Right atrium auricular region (tissue), 2 donors: Measurements from ENCODE around the gene CDYL. TPM values are rescaled to one million over a fixed set of nuclear protein-coding genes. Genes with fewer than 3 reads are reported as not detected.
"Not testable (repeated sequence)": the region's sequence is repeated elsewhere in the genome, so short reads cannot be mapped to it uniquely, and the experiment has no call there.

Experiments
- DNase-seq: peaks from one replicate; pipeline ENCODE4 v3.0.0-alpha.2; 2019; ENCODE audit warnings: low spot score
- H3K27ac ChIP-seq, 2 donors: fragments of 200-600 bp; sonication (generic); 1 replicate in 1 of 2; 2 replicates in 1 of 2; pipeline ENCODE4 v1.5.1; 2016 to 2019
- H3K27me3 ChIP-seq, 2 donors: fragments of 200-600 bp; sonication (generic); one replicate each; pipeline versions ENCODE4 v1.5.1 to v1.6.0; 2017 to 2019
- H3K36me3 ChIP-seq: fragments of 200-600 bp; sonication (generic); one replicate; pipeline ENCODE4 v1.5.1; 2016
- H3K4me1 ChIP-seq, 2 donors: fragments of 200-600 bp; sonication (generic); one replicate each; pipeline versions ENCODE4 v1.5.1 to v1.6.0; 2017 to 2019
- H3K4me3 ChIP-seq, 2 donors: fragments of 200-600 bp; sonication (generic); 1 replicate in 1 of 2; 2 replicates in 1 of 2; pipeline ENCODE4 v1.5.1; 2017 to 2019; ENCODE audit warnings: mild to moderate bottlenecking in 1 of 2, moderate library complexity in 1 of 2
- H3K9me3 ChIP-seq, 2 donors: fragments of 200-600 bp; sonication (generic); one replicate each; pipeline ENCODE4 v1.5.1; 2019
- CTCF ChIP-seq, 2 donors: fragments of 200-600 bp; sonication (generic); IDR thresholded peaks; one replicate each; pipeline ENCODE4 v1.5.1; 2019; ENCODE audit warnings: antibody characterized with exemption in 2 of 2
- total RNA-seq, 2 donors: library from RNA; depleted of rRNA; stranded (reverse); fragments of >200 nt; gene quantifications; one replicate each; pipeline ENCODE4 v1.1.0, GENCODE V29; 2016

Gene CDYL
- total RNA-seq, 2 donors from 2014 or later, result 23.7 to 28.9 TPM

GRCh38 chr6:4861564-4861963, 85.4 kb downstream of the CDYL start:
- H3K27ac ChIP-seq, result no peak overlapping the region
- H3K36me3 ChIP-seq, result no peaks in the 10 kb centered on the region
- no peak overlapping the region for H3K4me3 ChIP-seq
- peaks cover 0 to 3% of the 10 kb centered on the region in 2 donors for H3K4me1 ChIP-seq
- TF ChIP-seq CTCF (IDR thresholded peaks at IDR 0.05), result no peak
- H3K27me3 ChIP-seq, result no peaks in the 10 kb centered on the region
- H3K9me3 ChIP-seq, result peaks cover 0 to 19% of the 10 kb centered on the region in 2 donors
- no peak for DNase-seq

DNA sequence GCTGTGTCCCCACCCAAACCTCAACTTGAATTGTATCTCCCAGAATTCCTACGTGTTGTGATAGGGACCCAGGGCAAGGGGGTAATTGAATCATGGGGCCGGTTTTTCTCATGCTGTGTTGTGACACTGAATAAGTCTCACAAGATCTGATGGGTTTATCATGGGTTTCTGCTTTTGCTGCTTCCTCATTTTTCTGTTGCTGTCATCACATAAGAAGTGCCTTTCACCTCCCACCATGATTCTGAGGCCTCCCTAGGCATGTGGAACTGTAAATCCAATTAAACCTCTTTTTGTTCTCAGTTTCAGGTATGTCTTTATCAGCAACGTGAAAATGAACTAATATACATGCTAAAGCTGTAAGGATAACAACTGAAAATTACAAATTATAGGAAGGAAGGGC, 88.3 kb downstream of the CDYL start:
- Histone ChIP-seq H3K36me3 (no peaks in the 10 kb centered on the region), H3K27ac (no peak overlapping the region), H3K27me3 (no peaks in the 10 kb centered on the region), H3K9me3 (peaks cover 5 to 34% of the 10 kb centered on the region in 2 donors), H3K4me3 (no peak overlapping the region), H3K4me1 (no peaks in the 10 kb centered on the region)
- no peak for DNase-seq
- no peak for TF ChIP-seq CTCF (IDR thresholded peaks at IDR 0.05)

- not testable (repeated sequence) for DNase-seq, H3K27me3 ChIP-seq, H3K36me3 ChIP-seq, H3K4me3 ChIP-seq, H3K4me1 ChIP-seq, H3K27ac ChIP-seq
- peaks cover 5 to 34% of the 10 kb centered on the region in 2 donors for H3K9me3 ChIP-seq
Observed at GRCh38 chr6:4865006-4865405, 88.8 kb downstream of the CDYL start.

DNA sequence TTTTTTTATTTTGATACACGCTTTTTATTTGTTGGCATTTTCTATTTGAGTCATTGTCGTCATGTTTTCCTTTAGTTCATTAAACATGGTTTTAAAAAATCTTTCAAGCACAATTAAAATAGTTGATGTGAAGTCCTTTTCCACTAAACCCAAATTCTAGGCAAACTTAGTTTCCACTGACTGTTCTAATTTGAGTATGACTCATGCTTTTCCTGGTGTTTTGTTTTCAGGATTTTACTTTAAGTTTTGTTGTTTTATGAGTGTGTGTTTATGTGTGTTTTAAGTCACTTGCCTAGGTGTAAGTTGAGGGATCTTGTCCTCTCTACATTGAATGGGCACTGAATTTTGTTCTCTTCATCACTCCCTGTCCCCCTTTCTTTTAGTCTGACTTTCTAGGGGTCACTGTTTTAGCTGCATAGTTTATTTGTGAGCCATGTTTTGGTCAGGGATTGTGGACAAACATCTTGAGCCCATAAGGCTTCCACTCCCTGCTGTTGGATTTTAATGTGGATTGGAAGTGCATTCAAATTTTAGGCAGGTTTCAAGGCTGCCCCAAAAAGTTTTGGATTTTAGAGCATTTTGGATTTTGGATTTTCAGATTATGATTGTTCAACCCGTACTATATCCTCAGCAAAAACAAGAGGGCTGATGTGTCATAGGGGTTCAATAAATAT, 94.8 kb downstream of the CDYL start:
- Histone ChIP-seq H3K9me3 (peaks cover 5 to 16% of the 10 kb centered on the region in 2 donors), H3K27ac (no peak overlapping the region), H3K4me3 (no peak overlapping the region), H3K27me3 (no peaks in the 10 kb centered on the region), H3K4me1 (peaks cover 0 to 4% of the 10 kb centered on the region in 2 donors), H3K36me3 (no peaks in the 10 kb centered on the region)
- DNase-seq, result no peak
- TF ChIP-seq CTCF (IDR thresholded peaks at IDR 0.05), result no peak

GRCh38 chr6:4871825-4872224, 95.6 kb downstream of the CDYL start:
- no peak for TF ChIP-seq CTCF (IDR thresholded peaks at IDR 0.05)
- no peaks in the 10 kb centered on the region for H3K27me3 ChIP-seq
- H3K36me3 ChIP-seq, result no peaks in the 10 kb centered on the region
- peaks cover 5 to 13% of the 10 kb centered on the region in 2 donors for H3K9me3 ChIP-seq
- H3K4me3 ChIP-seq, result no peak overlapping the region
- DNase-seq, result no peak
- no peak overlapping the region for H3K27ac ChIP-seq
- H3K4me1 ChIP-seq, result peaks cover 0 to 12% of the 10 kb centered on the region in 2 donors

DNA sequence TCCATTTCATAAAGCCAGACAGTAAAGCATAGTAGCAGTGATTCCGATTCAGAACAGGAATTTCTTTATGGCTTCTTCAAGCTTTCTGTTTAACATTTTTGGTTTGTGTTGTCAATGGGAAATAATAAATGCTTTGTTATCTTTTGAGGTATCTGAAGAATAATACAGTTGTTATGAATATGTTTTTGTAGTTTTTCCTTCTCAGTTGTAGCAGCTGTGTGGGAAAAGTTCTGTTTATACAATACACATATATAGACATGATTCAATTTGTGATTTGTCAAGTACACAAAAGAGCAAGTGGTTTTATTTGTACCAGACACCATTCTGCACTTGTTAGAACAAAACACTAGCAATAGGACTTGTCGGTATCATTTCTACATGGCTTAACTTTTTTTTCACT, 96.6 kb downstream of the CDYL start:
- TF ChIP-seq CTCF (IDR thresholded peaks at IDR 0.05), result no peak
- DNase-seq, result no peak
- H3K4me1 ChIP-seq, result peaks cover 0 to 15% of the 10 kb centered on the region in 2 donors

More for the DNA sequence above, 96.6 kb downstream of the CDYL start:
- Histone ChIP-seq H3K27me3 (no peaks in the 10 kb centered on the region), H3K9me3 (peaks cover 2 to 4% of the 10 kb centered on the region in 2 donors), H3K4me3 (no peak overlapping the region), H3K27ac (no peak overlapping the region), H3K36me3 (no peaks in the 10 kb centered on the region)
